Measurements from ENCODE around the gene RTEL1. TPM values are rescaled to one million over a fixed set of nuclear protein-coding genes. Genes with fewer than 3 reads are reported as not detected.

Gene RTEL1
- total RNA-seq, 1 experiment from 2014 or later, result 51.1 TPM

DNA sequence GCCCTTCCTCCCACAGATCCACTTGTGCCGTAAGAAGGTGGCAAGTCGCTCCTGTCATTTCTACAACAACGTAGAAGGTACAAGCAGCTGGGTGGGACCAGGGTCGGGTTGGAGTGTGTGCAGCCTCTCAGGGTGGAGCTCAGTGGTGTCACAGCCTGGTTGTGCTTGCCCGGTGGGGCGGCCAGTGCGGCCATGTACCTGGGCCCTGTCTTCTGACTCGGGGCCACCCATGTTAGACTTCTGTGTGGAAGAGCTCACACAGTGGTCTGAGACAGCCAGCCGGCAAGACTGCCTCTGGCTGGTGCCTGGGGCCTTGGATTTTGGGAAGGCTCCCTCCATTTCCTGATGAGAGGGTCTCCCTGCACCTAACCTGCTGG, 4.7 kb downstream of the RTEL1 start:
- peaks cover 22% of the 10 kb centered on the region for H3K36me3 Mint-ChIP-seq (ENCODE audit: insufficient read depth, unreplicated experiment)
- CTCF ChIA-PET, result interaction anchor here (0.6 to 1.1 kb wide), 2 partner anchors 24 to 108 kb away, joined by 4 to 5 read pairs; no protein-coding TSS in a partner anchor
- BruUV-seq (replicated peaks), result no TSS peak
- peaks cover 15% of the 10 kb centered on the region for H3K4me1 Mint-ChIP-seq (ENCODE audit: low read depth, unreplicated experiment)
- intact Hi-C loops (cut with micrococcal nuclease; ENCODE audit: unreplicated experiment), result no loop called here
- Histone ChIP-seq H3K9me3 (no peaks in the 10 kb centered on the region), H3K36me3 (ENCODE audit: control insufficient read depth, insufficient read depth, low read length) (no peaks in the 10 kb centered on the region; the same call in 1 of the 2 replicates), H3K4me3 (ENCODE audit: low read depth, low read length) (no peak overlapping the region), H3K27me3 (replicated peaks; ENCODE audit: control insufficient read depth, insufficient read depth, low read length) (no peaks in the 10 kb centered on the region), H3K4me1 (peaks cover 8% of the 10 kb centered on the region)
- no peaks in the 10 kb centered on the region for H3K27me3 Mint-ChIP-seq (ENCODE audit: insufficient read depth, unreplicated experiment)
- H3K27ac Mint-ChIP-seq (ENCODE audit: unreplicated experiment), result no peak overlapping the region
- H3K4me3 Mint-ChIP-seq (ENCODE audit: unreplicated experiment), result no peak overlapping the region
- POLR2A ChIA-PET, result no interaction called here
- TF ChIP-seq, protein P1, sequence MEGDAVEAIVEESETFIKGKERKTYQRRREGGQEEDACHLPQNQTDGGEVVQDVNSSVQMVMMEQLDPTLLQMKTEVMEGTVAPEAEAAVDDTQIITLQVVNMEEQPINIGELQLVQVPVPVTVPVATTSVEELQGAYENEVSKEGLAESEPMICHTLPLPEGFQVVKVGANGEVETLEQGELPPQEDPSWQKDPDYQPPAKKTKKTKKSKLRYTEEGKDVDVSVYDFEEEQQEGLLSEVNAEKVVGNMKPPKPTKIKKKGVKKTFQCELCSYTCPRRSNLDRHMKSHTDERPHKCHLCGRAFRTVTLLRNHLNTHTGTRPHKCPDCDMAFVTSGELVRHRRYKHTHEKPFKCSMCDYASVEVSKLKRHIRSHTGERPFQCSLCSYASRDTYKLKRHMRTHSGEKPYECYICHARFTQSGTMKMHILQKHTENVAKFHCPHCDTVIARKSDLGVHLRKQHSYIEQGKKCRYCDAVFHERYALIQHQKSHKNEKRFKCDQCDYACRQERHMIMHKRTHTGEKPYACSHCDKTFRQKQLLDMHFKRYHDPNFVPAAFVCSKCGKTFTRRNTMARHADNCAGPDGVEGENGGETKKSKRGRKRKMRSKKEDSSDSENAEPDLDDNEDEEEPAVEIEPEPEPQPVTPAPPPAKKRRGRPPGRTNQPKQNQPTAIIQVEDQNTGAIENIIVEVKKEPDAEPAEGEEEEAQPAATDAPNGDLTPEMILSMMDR (IDR thresholded peaks at IDR 0.05; ENCODE audit: insufficient read depth in 1 of 2, low read depth in 1 of 2, low read length in 1 of 2, severe bottlenecking in 1 of 2, unreplicated experiment in 1 of 2), result no peak
- no peak for DNase-seq
- no peaks in the 10 kb centered on the region for H3K9me3 Mint-ChIP-seq (ENCODE audit: unreplicated experiment)

DNA sequence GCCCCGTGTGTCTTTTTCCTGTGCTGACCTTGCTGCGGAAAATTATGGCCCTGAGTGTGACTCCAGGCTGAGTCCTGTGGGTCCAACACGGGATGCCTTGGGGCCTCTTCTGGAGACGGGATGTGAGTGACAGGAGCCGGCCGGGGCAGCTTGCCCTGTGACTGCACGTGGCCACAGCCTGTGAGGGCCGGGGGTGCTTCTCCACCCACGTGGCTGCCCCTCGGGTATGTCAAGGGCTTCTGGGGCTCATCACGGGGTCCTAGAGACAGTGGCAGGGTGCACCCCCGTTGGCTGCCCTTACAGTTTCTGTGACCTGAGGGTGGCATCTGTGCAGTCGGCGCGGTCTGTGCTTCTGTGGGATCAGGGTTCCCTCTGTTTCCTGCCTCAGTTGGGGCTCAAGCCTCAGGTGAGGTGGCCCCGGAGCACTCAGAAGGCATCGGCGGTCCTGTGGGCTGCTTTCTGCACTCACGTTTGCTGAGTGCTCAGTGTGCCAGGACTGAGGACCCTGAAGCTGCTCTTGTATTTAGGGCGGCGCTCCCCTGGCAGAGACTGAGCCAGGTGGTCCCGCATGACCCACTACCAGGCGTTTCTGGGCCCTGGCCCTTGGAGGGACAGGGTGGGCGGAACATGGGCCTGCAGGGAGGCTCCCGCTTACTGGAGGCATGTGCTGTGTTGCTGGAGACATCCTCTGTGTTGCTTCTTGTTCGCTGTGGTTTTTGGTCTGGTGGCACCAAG, 5.4 kb downstream of the RTEL1 start:
- Mint-ChIP-seq H3K4me3 (ENCODE audit: unreplicated experiment) (no peak overlapping the region), H3K4me1 (ENCODE audit: low read depth, unreplicated experiment) (peaks cover 19% of the 10 kb centered on the region), H3K27ac (ENCODE audit: unreplicated experiment) (no peak overlapping the region), H3K9me3 (ENCODE audit: unreplicated experiment) (no peaks in the 10 kb centered on the region), H3K27me3 (ENCODE audit: insufficient read depth, unreplicated experiment) (no peaks in the 10 kb centered on the region), H3K36me3 (ENCODE audit: insufficient read depth, unreplicated experiment) (peaks cover 21% of the 10 kb centered on the region)
- Histone ChIP-seq H3K4me1 (peaks cover 6% of the 10 kb centered on the region), H3K27me3 (replicated peaks; ENCODE audit: control insufficient read depth, insufficient read depth, low read length) (no peaks in the 10 kb centered on the region), H3K4me3 (ENCODE audit: low read depth, low read length) (no peak overlapping the region), H3K9me3 (no peaks in the 10 kb centered on the region), H3K36me3 (ENCODE audit: control insufficient read depth, insufficient read depth, low read length) (no peaks in the 10 kb centered on the region; the same call in 1 of the 2 replicates)
- DNase-seq, result no peak
- TF ChIP-seq, protein P1 (IDR thresholded peaks at IDR 0.05; ENCODE audit: insufficient read depth in 1 of 2, low read depth in 1 of 2, low read length in 1 of 2, severe bottlenecking in 1 of 2, unreplicated experiment in 1 of 2), result no peak
- intact Hi-C loops (cut with micrococcal nuclease; ENCODE audit: unreplicated experiment), result no loop called here
- BruUV-seq (replicated peaks), result no TSS peak
- CTCF ChIA-PET, result interaction anchor here (0.6 to 1.1 kb wide), 2 partner anchors 23 to 109 kb away, joined by 4 to 5 read pairs; no protein-coding TSS in a partner anchor
- POLR2A ChIA-PET, result no interaction called here

DNA sequence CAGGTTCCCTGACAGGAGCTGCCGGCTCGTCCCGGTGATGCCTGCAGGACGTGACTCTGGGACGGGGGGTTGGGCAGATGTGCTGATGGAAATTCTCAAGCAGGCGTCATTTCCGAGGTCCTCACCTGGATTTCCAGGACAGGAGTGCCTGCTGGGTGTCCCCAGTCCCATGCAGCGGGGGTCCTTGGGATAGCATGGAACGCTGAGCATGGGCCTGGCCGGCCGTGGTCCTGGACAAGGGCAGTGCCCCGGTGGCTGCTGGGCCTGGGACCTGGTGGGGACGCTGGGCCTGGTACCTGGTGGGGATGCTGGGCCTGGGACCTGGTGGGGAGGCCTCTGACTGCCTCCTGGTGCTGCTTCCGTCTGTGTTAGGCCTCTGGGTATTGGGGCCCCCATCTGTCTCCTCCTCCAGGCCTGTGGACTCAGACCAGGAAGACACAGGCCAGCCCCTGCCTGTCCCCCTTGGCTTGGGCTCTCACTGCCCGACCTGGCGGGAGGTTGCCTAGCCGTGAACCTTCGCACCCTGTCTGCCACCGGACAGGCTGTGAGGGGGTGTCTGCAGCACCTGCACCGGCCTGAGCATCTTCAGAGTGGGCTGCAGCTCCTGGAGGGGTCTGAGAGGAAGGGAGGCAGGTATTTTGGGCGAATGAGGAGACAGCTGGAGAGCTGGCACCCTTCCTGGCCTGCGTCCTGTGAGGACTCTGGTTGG, 6.2 kb downstream of the RTEL1 start:
- intact Hi-C loops (cut with micrococcal nuclease; ENCODE audit: unreplicated experiment), result no loop called here
- no TSS peak for BruUV-seq (replicated peaks)
- no peaks in the 10 kb centered on the region for H3K27me3 ChIP-seq (replicated peaks; ENCODE audit: control insufficient read depth, insufficient read depth, low read length)
- no peak overlapping the region for H3K4me3 ChIP-seq (ENCODE audit: low read depth, low read length)
- CTCF ChIA-PET, result interaction anchor here (0.6 kb wide), 1 partner anchor 294 kb away, joined by 3 read pairs; no protein-coding TSS in a partner anchor
- peaks cover 13% of the 10 kb centered on the region for H3K4me1 Mint-ChIP-seq (ENCODE audit: low read depth, unreplicated experiment)
- TF ChIP-seq, protein P1 (IDR thresholded peaks at IDR 0.05; ENCODE audit: insufficient read depth in 1 of 2, low read depth in 1 of 2, low read length in 1 of 2, severe bottlenecking in 1 of 2, unreplicated experiment in 1 of 2), result no peak
- H3K4me3 Mint-ChIP-seq (ENCODE audit: unreplicated experiment), result no peak overlapping the region
- H3K9me3 ChIP-seq, result no peaks in the 10 kb centered on the region
- DNase-seq, result no peak
- peaks cover 23% of the 10 kb centered on the region for H3K36me3 Mint-ChIP-seq (ENCODE audit: insufficient read depth, unreplicated experiment)
- H3K36me3 ChIP-seq (ENCODE audit: control insufficient read depth, insufficient read depth, low read length), result no peaks in the 10 kb centered on the region; the same call in 1 of the 2 replicates
- no peak overlapping the region for H3K27ac Mint-ChIP-seq (ENCODE audit: unreplicated experiment)
- no peaks in the 10 kb centered on the region for H3K9me3 Mint-ChIP-seq (ENCODE audit: unreplicated experiment)
- peaks cover 3% of the 10 kb centered on the region for H3K4me1 ChIP-seq
- POLR2A ChIA-PET, result no interaction called here
- H3K27me3 Mint-ChIP-seq (ENCODE audit: insufficient read depth, unreplicated experiment), result no peaks in the 10 kb centered on the region
